Hepatocyte (in vitro differentiated cells): ENCODE measurements around the gene PADI3. TPM values are rescaled to one million over a fixed set of nuclear protein-coding genes. Genes with fewer than 3 reads are reported as not detected.
A peak's percentile ranks its signal among the peaks of the same experiment; 100 is the strongest.

Source experiments
- DNase-seq: peaks from one replicate; pipeline ENCODE4 v3.0.0-alpha.2; 2016; ENCODE audit warnings: low spot score
- H2AFZ ChIP-seq: fragments of 200-600 bp; sonication (generic); 2 replicates; pipeline ENCODE4 v1.6.0; 2016; ENCODE audit warnings: antibody characterized with exemption, mild to moderate bottlenecking
- H3K27ac ChIP-seq: fragments of 200-600 bp; sonication (generic); 2 replicates; pipeline ENCODE4 v1.5.1; 2016; ENCODE audit warnings: mild to moderate bottlenecking
- H3K27me3 ChIP-seq: fragments of 200-600 bp; sonication (generic); 2 replicates; pipeline ENCODE4 v1.6.1; 2016
- H3K36me3 ChIP-seq: fragments of 200-600 bp; sonication (generic); replicated peaks from 2 replicates; pipeline ENCODE4 v1.5.1; 2016; ENCODE audit warnings: low read depth; ENCODE audit not compliant: insufficient read depth
- H3K4me1 ChIP-seq: fragments of 200-600 bp; sonication (generic); 2 replicates; pipeline ENCODE4 v1.5.1; 2016; ENCODE audit warnings: mild to moderate bottlenecking, moderate library complexity; ENCODE audit not compliant: insufficient read depth
- H3K4me2 ChIP-seq: fragments of 200-600 bp; sonication (generic); 2 replicates; pipeline ENCODE4 v1.6.0; 2016
- H3K4me3 ChIP-seq: fragments of 200-600 bp; sonication (generic); 2 replicates; pipeline ENCODE4 v1.5.1; 2016; ENCODE audit warnings: mild to moderate bottlenecking
- H3K79me2 ChIP-seq: fragments of 200-600 bp; sonication (generic); 2 replicates; pipeline ENCODE4 v1.6.0; 2017; ENCODE audit warnings: mild to moderate bottlenecking
- H3K9me2 ChIP-seq: fragments of 200-600 bp; sonication (generic); replicated peaks from 2 replicates; pipeline ENCODE4 v1.6.0; 2017; ENCODE audit warnings: mild to moderate bottlenecking; ENCODE audit not compliant: insufficient read depth
- H3K9me3 ChIP-seq: fragments of 200-600 bp; sonication (generic); 2 replicates; pipeline ENCODE4 v1.5.1; 2016; ENCODE audit warnings: low read depth, mild to moderate bottlenecking
- H4K20me1 ChIP-seq: fragments of 200-600 bp; sonication (generic); 2 replicates; pipeline ENCODE4 v1.6.0; 2016; ENCODE audit warnings: mild to moderate bottlenecking; ENCODE audit not compliant: insufficient read depth, poor library complexity, severe bottlenecking
- CTCF ChIP-seq: fragments of 200-600 bp; sonication (generic); IDR thresholded peaks from 2 replicates; pipeline ENCODE4 v1.5.1; 2016; ENCODE audit warnings: antibody characterized with exemption, mild to moderate bottlenecking; ENCODE audit not compliant: poor library complexity
- EZH2 ChIP-seq: fragments of 200-600 bp; sonication (generic); IDR thresholded peaks from 2 replicates; pipeline ENCODE4 v1.6.1; 2016; ENCODE audit warnings: antibody characterized with exemption, mild to moderate bottlenecking, borderline replicate concordance
- EZH2phosphoT487 ChIP-seq: fragments of 200-600 bp; sonication (generic); IDR thresholded peaks from one replicate; pipeline ENCODE4 v1.6.1; 2018; ENCODE audit warnings: antibody characterized with exemption, mild to moderate bottlenecking, low read depth, moderate library complexity; ENCODE audit not compliant: unreplicated experiment, severe bottlenecking
- WGBS: methylation state at CpG from one replicate; pipeline ENCODE4 v1.1.6; 2016; ENCODE audit warnings: low lambda C conversion rate; ENCODE audit errors: missing lambda C conversion rate; 5-methylcytosine and 5-hydroxymethylcytosine counted together
- polyA plus RNA-seq: library from polyadenylated mRNA; unstranded; fragments of >200 nt; fragmentation: Nextera tagmentation; extraction: Ambion mirVana; gene quantifications from 2 replicates; pipeline ENCODE4 v1.2.1, GENCODE V29; 2016
- total RNA-seq: library from RNA; depleted of rRNA; stranded (reverse); fragments of >200 nt; gene quantifications from 2 replicates; pipeline ENCODE4 v1.2.3, GENCODE V29; 2014

Gene PADI3
- total and polyA plus RNA-seq, 2 experiments from 2014 or later: not detected

GRCh38 chr1:17200756-17201155, 48.1 kb upstream of the PADI3 start:
- Histone ChIP-seq H3K4me2 (peak overlapping the region; percentile 0), H3K79me2 (no peaks in the 10 kb centered on the region), H3K27ac (peak overlapping the region; percentile 79), H3K36me3 (no peaks in the 10 kb centered on the region), H3K4me3 (no peak overlapping the region), H3K4me1 (peaks cover 10% of the 10 kb centered on the region), H2AFZ (peak overlapping the region; percentile 10), H3K9me3 (no peaks in the 10 kb centered on the region), H3K27me3 (no peaks in the 10 kb centered on the region), H4K20me1 (no peaks in the 10 kb centered on the region), H3K9me2 (no peaks in the 10 kb centered on the region)
- TF ChIP-seq EZH2 (no peak), EZH2phosphoT487 (no peak), CTCF (no peak)
- peak; percentile 57 for DNase-seq
- WGBS: 54% methylated on average over 5 of the region's 5 CpGs

- H3K4me3 ChIP-seq: no peak overlapping the region
- no peak for DNase-seq
- no peak overlapping the region for H3K4me2 ChIP-seq
- no peaks in the 10 kb centered on the region for H3K9me3 ChIP-seq
- no peaks in the 10 kb centered on the region for H3K9me2 ChIP-seq
- H3K79me2 ChIP-seq: no peaks in the 10 kb centered on the region
- H3K27ac ChIP-seq: peak overlapping the region; percentile 79
- no peaks in the 10 kb centered on the region for H4K20me1 ChIP-seq
- no peaks in the 10 kb centered on the region for H3K27me3 ChIP-seq
- no peak overlapping the region for H2AFZ ChIP-seq
- no peak for TF ChIP-seq EZH2
- TF ChIP-seq CTCF: no peak
- TF ChIP-seq EZH2phosphoT487: no peak
- peaks cover 10% of the 10 kb centered on the region for H3K4me1 ChIP-seq
- H3K36me3 ChIP-seq: no peaks in the 10 kb centered on the region
- 73% methylated on average over 9 of the region's 9 CpGs for WGBS
Observed at GRCh38 chr1:17201201-17202021, 47.5 kb upstream of the PADI3 start.

- WGBS: 85% methylated on average over 9 of the region's 9 CpGs
- Histone ChIP-seq H3K79me2 (no peaks in the 10 kb centered on the region), H3K27ac (no peak within 1 kb of the TSS), H2AFZ (no peak within 1 kb of the TSS), H3K9me3 (no peaks in the 10 kb centered on the region), H3K9me2 (no peaks in the 10 kb centered on the region), H3K4me3 (no peak within 1 kb of the TSS), H4K20me1 (no peaks in the 10 kb centered on the region), H3K4me2 (no peak within 1 kb of the TSS), H3K27me3 (no peaks in the 10 kb centered on the region), H3K4me1 (peaks cover 20% of the 10 kb centered on the region), H3K36me3 (no peaks in the 10 kb centered on the region)
- DNase-seq: no peak
- TF ChIP-seq CTCF: no peak
- no peak for TF ChIP-seq EZH2phosphoT487
- TF ChIP-seq EZH2: no peak
Observed at GRCh38 chr1:17204546-17205440, 44.1 kb upstream of the PADI3 start, which contains the start of gene PADI1. PADI1 (plus strand) TSS chr1:17205128; CDS start chr1:17205218, 90 bp downstream.
